H1 (cell line): Measurements from ENCODE around the gene PPIL4. TPM values are rescaled to one million over a fixed set of nuclear protein-coding genes. Genes with fewer than 3 reads are reported as not detected.

Experiments used
- CTCF ChIA-PET: fragments of 300-600 bp; sonication (Branson Sonifier 250); formaldehyde crosslinking; loops from one replicate; lab custom pipeline; 2021; ENCODE audit not compliant: partially characterized antibody; lab: Charles Lee
- POLR2A ChIA-PET: fragments of 300-600 bp; sonication (Branson Sonifier 250); formaldehyde crosslinking; loops from one replicate; lab custom pipeline; 2021; ENCODE audit warnings: inconsistent platforms; ENCODE audit not compliant: partially characterized antibody; lab: Charles Lee
- DNase-seq, 2 experiments: peaks; one replicate each; pipeline versions ENCODE4 v3.0.0 to v3.0.0-alpha.2; 2010 to 2022; ENCODE audit warnings: low spot score in 2 of 2, low read depth in 1 of 2, mixed read lengths in 1 of 2
- FAIRE-seq: peaks from 2 replicates; lab custom pipeline; 2011; peaks lifted over from hg19 to GRCh38; lab: Jason Lieb, UNC
- H2AFZ ChIP-seq: 2 replicates; pipeline ENCODE4 v1.8.1; 2012; ENCODE audit warnings: low read length, inconsistent platforms
- H2AK5ac ChIP-seq: 2 replicates; pipeline ENCODE4 v1.6.1; 2013; ENCODE audit warnings: low read depth, low read length
- H2BK120ac ChIP-seq: replicated peaks from 2 replicates; pipeline ENCODE3; 2013; ENCODE audit warnings: low read depth, low read length, inconsistent platforms
- H2BK12ac ChIP-seq: 2 replicates; pipeline ENCODE4 v1.6.1; 2013; ENCODE audit warnings: low read depth, low read length
- H2BK15ac ChIP-seq: 2 replicates; pipeline ENCODE4 v1.6.1; 2013; ENCODE audit warnings: low read length
- H2BK20ac ChIP-seq: 2 replicates; pipeline ENCODE4 v1.6.1; 2013; ENCODE audit warnings: low read length
- H2BK5ac ChIP-seq: 2 replicates; pipeline ENCODE4 v1.6.1; 2013; ENCODE audit warnings: low read depth, low read length
- H3K14ac ChIP-seq: 2 replicates; pipeline ENCODE4 v1.6.1; 2013; ENCODE audit warnings: inconsistent platforms; ENCODE audit not compliant: insufficient read length
- H3K18ac ChIP-seq: 2 replicates; pipeline ENCODE4 v1.6.1; 2013; ENCODE audit warnings: low read length; ENCODE audit errors: extremely low read depth
- H3K23ac ChIP-seq: 2 replicates; pipeline ENCODE4 v1.6.1; 2013; ENCODE audit warnings: inconsistent platforms; ENCODE audit not compliant: insufficient read length
- H3K23me2 ChIP-seq: 2 replicates; pipeline ENCODE4 v1.6.1; 2013; ENCODE audit warnings: low read depth, low read length
- H3K27ac ChIP-seq: 2 replicates; pipeline ENCODE4 v1.6.1; 2011; ENCODE audit warnings: low read depth, low read length, inconsistent platforms
- H3K27me3 ChIP-seq, 4 experiments: replicated peaks in 1 of 4; 1 replicate in 1 of 4; 2 replicates in 3 of 4; pipeline versions ENCODE4 v1.6.1 to v1.8.1; 2011 to 2013; ENCODE audit warnings: low read length in 3 of 4, mild to moderate bottlenecking in 3 of 4, inconsistent platforms in 2 of 4, mixed read lengths in 2 of 4, moderate library complexity in 1 of 4; ENCODE audit not compliant: control insufficient read depth in 3 of 4, insufficient read depth in 3 of 4; ENCODE audit errors: extremely low read depth in 1 of 4
- H3K36me3 ChIP-seq, 4 experiments: 2 replicates each; pipeline versions ENCODE4 v1.6.1 to v1.8.1; 2011 to 2013; ENCODE audit warnings: mild to moderate bottlenecking in 4 of 4, low read length in 3 of 4, moderate library complexity in 2 of 4, control low read depth in 1 of 4, inconsistent platforms in 1 of 4; ENCODE audit not compliant: insufficient read depth in 4 of 4, control insufficient read depth in 2 of 4
- H3K4ac ChIP-seq: replicated peaks from 2 replicates; pipeline ENCODE3; 2013; ENCODE audit warnings: low read length, low read depth, mixed read lengths, inconsistent platforms; ENCODE audit not compliant: insufficient read length
- H3K4me1 ChIP-seq, 4 experiments: replicated peaks in 1 of 4; 1 replicate in 1 of 4; 2 replicates in 3 of 4; pipeline versions ENCODE4 v1.6.1 to v1.8.1; 2011 to 2013; ENCODE audit warnings: low read length in 3 of 4, inconsistent platforms in 2 of 4, mixed read lengths in 1 of 4; ENCODE audit not compliant: insufficient read depth in 4 of 4, control insufficient read depth in 3 of 4
- H3K4me2 ChIP-seq, 2 experiments: 2 replicates each; pipeline versions ENCODE4 v1.6.1 to v1.8.1; 2011 to 2013; ENCODE audit warnings: low read depth in 2 of 2, low read length in 2 of 2, control low read depth in 1 of 2, inconsistent platforms in 1 of 2, mild to moderate bottlenecking in 1 of 2; ENCODE audit not compliant: insufficient read depth in 1 of 2
- H3K4me3 ChIP-seq, 4 experiments: fragments of 200-600, 300-600 bp in 1 of 4; sonication (generic), shearing (Covaris generic), sonication (Bioruptor Twin) in 1 of 4; 2 replicates each; pipeline versions ENCODE4 v1.5.1 to v1.8.1; 2011 to 2016; ENCODE audit warnings: low read length in 4 of 4, low read depth in 3 of 4, control low read depth in 2 of 4, inconsistent platforms in 2 of 4, mild to moderate bottlenecking in 2 of 4, mixed read lengths in 1 of 4, moderate library complexity in 1 of 4; ENCODE audit not compliant: insufficient read depth in 2 of 4; ENCODE audit errors: extremely low read depth in 1 of 4
- H3K56ac ChIP-seq: replicated peaks from 2 replicates; pipeline ENCODE3; 2013; ENCODE audit warnings: low read depth, mild to moderate bottlenecking, mixed read lengths, low read length, inconsistent platforms; ENCODE audit not compliant: insufficient read length
- H3K79me1 ChIP-seq: 2 replicates; pipeline ENCODE4 v1.6.1; 2013; ENCODE audit warnings: low read depth, low read length, control low read depth
- H3K79me2 ChIP-seq, 2 experiments: 2 replicates each; pipeline versions ENCODE4 v1.6.1 to v1.8.1; 2012 to 2013; ENCODE audit warnings: low read length in 2 of 2, mild to moderate bottlenecking in 2 of 2, inconsistent platforms in 1 of 2; ENCODE audit not compliant: insufficient read depth in 2 of 2, control insufficient read depth in 1 of 2
- H3K9ac ChIP-seq, 4 experiments: replicated peaks in 1 of 4; 1 replicate in 1 of 4; 2 replicates in 3 of 4; pipeline versions ENCODE4 v1.6.1 to v1.8.1; 2011 to 2013; ENCODE audit warnings: low read depth in 3 of 4, low read length in 3 of 4, control low read depth in 2 of 4, mild to moderate bottlenecking in 2 of 4, moderate library complexity in 2 of 4, inconsistent platforms in 1 of 4; ENCODE audit errors: extremely low read depth in 1 of 4
- H3K9me3 ChIP-seq, 2 experiments: 2 replicates each; pipeline versions ENCODE4 v1.6.1 to v1.8.1; 2012 to 2013; ENCODE audit warnings: mild to moderate bottlenecking in 2 of 2, moderate library complexity in 2 of 2, control low read depth in 1 of 2, inconsistent platforms in 1 of 2, low read depth in 1 of 2, low read length in 1 of 2, mixed read lengths in 1 of 2; ENCODE audit not compliant: insufficient read depth in 2 of 2
- H4K20me1 ChIP-seq, 2 experiments: replicated peaks in 1 of 2; 2 replicates each; pipeline versions ENCODE3 to v1.8.1; 2011 to 2013; ENCODE audit warnings: inconsistent platforms in 2 of 2, low read length in 2 of 2, mild to moderate bottlenecking in 1 of 2; ENCODE audit not compliant: insufficient read depth in 2 of 2, control insufficient read depth in 1 of 2
- H4K5ac ChIP-seq: 2 replicates; pipeline ENCODE4 v1.6.1; 2013; ENCODE audit warnings: low read length, low read depth, mixed read lengths, inconsistent platforms; ENCODE audit not compliant: insufficient read length
- H4K8ac ChIP-seq: 2 replicates; pipeline ENCODE4 v1.8.0; 2013; ENCODE audit warnings: mild to moderate bottlenecking, moderate library complexity, low read length, inconsistent platforms; ENCODE audit not compliant: insufficient read depth; ENCODE audit errors: extremely low read depth
- H4K91ac ChIP-seq: replicated peaks from 2 replicates; pipeline ENCODE3; 2013; ENCODE audit warnings: low read length, mixed read lengths, inconsistent platforms; ENCODE audit not compliant: insufficient read length
- ATF2 ChIP-seq: IDR thresholded peaks from 2 replicates; pipeline ENCODE4 v1.6.1; 2012; ENCODE audit warnings: low read length, inconsistent platforms
- CBX5 ChIP-seq: fragments of 300-800, 300-1000 bp; sonication (generic); IDR thresholded peaks from 2 replicates; pipeline ENCODE4 v1.7.1; 2016; ENCODE audit warnings: antibody characterized with exemption, low read length, low read depth
- CBX8 ChIP-seq: fragments of 300-800, 300-1000 bp; sonication (generic); IDR thresholded peaks from 2 replicates; pipeline ENCODE4 v1.7.1; 2016; ENCODE audit warnings: low read depth, low read length, borderline replicate concordance
- CHD2 ChIP-seq: IDR thresholded peaks from 2 replicates; pipeline ENCODE4 v1.6.1; 2012; ENCODE audit warnings: low read length, improper control_type of control experiment
- E2F6 ChIP-seq: IDR thresholded peaks from 2 replicates; pipeline ENCODE4 v1.6.1; 2012; ENCODE audit warnings: inconsistent platforms
- GABPA ChIP-seq: IDR thresholded peaks from 2 replicates; pipeline ENCODE4 v1.6.1; 2011; ENCODE audit warnings: mild to moderate bottlenecking, low read length, moderate library complexity, borderline replicate concordance; ENCODE audit not compliant: insufficient read depth
- MAX ChIP-seq: IDR thresholded peaks from 2 replicates; pipeline ENCODE4 v1.6.1; 2012; ENCODE audit warnings: inconsistent platforms
- RXRA ChIP-seq: IDR thresholded peaks from 2 replicates; pipeline ENCODE4 v1.6.1; 2011; ENCODE audit warnings: low read depth, mild to moderate bottlenecking, low read length, moderate library complexity; ENCODE audit not compliant: insufficient read depth
- SIRT6 ChIP-seq: IDR thresholded peaks from one replicate; pipeline ENCODE4 v1.7.1; 2012; ENCODE audit warnings: low read length, inconsistent platforms
- SUZ12 ChIP-seq: fragments of 200-600 bp; sonication (generic); IDR thresholded peaks from 2 replicates; pipeline ENCODE4 v1.6.1; 2012; ENCODE audit warnings: mild to moderate bottlenecking, inconsistent platforms, low read length, moderate library complexity, mixed read lengths
- TCF12 ChIP-seq: IDR thresholded peaks from 2 replicates; pipeline ENCODE4 v1.6.1; 2011; ENCODE audit warnings: low read depth, mild to moderate bottlenecking, low read length
- USF2 ChIP-seq: IDR thresholded peaks from 2 replicates; pipeline ENCODE4 v1.6.1; 2011; ENCODE audit warnings: low read length, improper control_type of control experiment
- polyA plus RNA-seq, 7 experiments: library from polyadenylated mRNA; depleted of rRNA in 3 of 7; stranded (reverse) in 5 of 7; unstranded in 2 of 7; fragments of >200 nt in 5 of 7; fragments of 200-250 nt in 2 of 7; gene quantifications; 1 replicate in 5 of 7; 2 replicates in 1 of 7; 4 replicates in 1 of 7; pipeline versions ENCODE4 v1.2.1 to v1.2.3, GENCODE V29; 2011 to 2013; ENCODE audit warnings: missing spikeins in 2 of 7, mixed read lengths in 2 of 7
- total RNA-seq: library from RNA; stranded (reverse); fragmentation: NEBNext Ultra II Directional; extraction: Animal tissue kit (Norgen Biotek cat#: 25700); gene quantifications from 2 replicates; pipeline ENCODE4 v1.2.1, GENCODE V29; 2021

The PPIL4 gene
- total and polyA plus RNA-seq, 2 of the 8 experiments (the other 6 are each of a cell fraction or from before 2014, with no cell fraction given): 2.0 to 33.2 TPM

- Histone ChIP-seq H3K56ac (no peak overlapping the region), H3K4me1 (no peaks in the 10 kb centered on the region), H3K4me3 (no peak overlapping the region), H3K27me3 (no peaks in the 10 kb centered on the region), H2BK12ac (no peak overlapping the region), H3K79me2 (no peaks in the 10 kb centered on the region), H2BK15ac (no peak overlapping the region), H2BK20ac (no peak overlapping the region), H3K18ac (no peak overlapping the region), H3K79me1 (no peaks in the 10 kb centered on the region), H2BK5ac (no peak overlapping the region), H3K4me2 (no peak overlapping the region), H3K36me3 (no peaks in the 10 kb centered on the region), H3K9me3 (no peaks in the 10 kb centered on the region), H3K14ac (no peak overlapping the region), H2BK120ac (no peak overlapping the region), H3K23me2 (no peaks in the 10 kb centered on the region), H2AK5ac (no peak overlapping the region), H4K5ac (no peak overlapping the region), H3K27ac (no peak overlapping the region), H4K20me1 (no peaks in the 10 kb centered on the region), H4K8ac (no peak overlapping the region), H2AFZ (no peak overlapping the region), H3K23ac (no peak overlapping the region), H3K4ac (no peak overlapping the region), H3K9ac (no peak overlapping the region), H4K91ac (no peak overlapping the region)
- ChIA-PET CTCF (no interaction called here), POLR2A (no interaction called here)
- no peak for FAIRE-seq
- no peak for DNase-seq
- no peak for TF ChIP-seq GABPA
- TF ChIP-seq E2F6: no peak
- no peak for TF ChIP-seq CBX8
- no peak for TF ChIP-seq ATF2
- TF ChIP-seq CHD2: no peak
- TF ChIP-seq USF2: no peak
- no peak for TF ChIP-seq MAX
- TF ChIP-seq RXRA: no peak
- TF ChIP-seq CBX5: no peak
- no peak for TF ChIP-seq SIRT6
- no peak for TF ChIP-seq SUZ12
- no peak for TF ChIP-seq TCF12
Measured at GRCh38 chr6:149558029-149558428, 12.2 kb upstream of the PPIL4 start.
